Peyer's patch (tissue), 4 donors: ENCODE results near the gene CAMKV. TPM values are rescaled to one million over a fixed set of nuclear protein-coding genes. Genes with fewer than 3 reads are reported as not detected.
"Not testable (repeated sequence)": the region's sequence is repeated elsewhere in the genome, so short reads cannot be mapped to it uniquely, and the experiment has no call there.

Experiments used
- DNase-seq, 3 donors: peaks; one replicate each; pipeline ENCODE4 v3.0.0-alpha.2; 2017 to 2019
- H3K27ac ChIP-seq, 4 donors: fragments of 200-600 bp; sonication (generic); one replicate each; pipeline ENCODE4 v1.5.1; 2016 to 2019
- H3K27me3 ChIP-seq, 2 donors: fragments of 200-600 bp; sonication (generic); one replicate each; pipeline ENCODE4 v1.5.1; 2019
- H3K36me3 ChIP-seq, 3 donors: fragments of 200-600 bp; sonication (generic); one replicate each; pipeline ENCODE4 v1.5.1; 2016 to 2019
- H3K4me1 ChIP-seq, 4 donors: fragments of 200-600 bp; sonication (generic); one replicate each; pipeline ENCODE4 v1.5.1; 2016 to 2019
- H3K4me3 ChIP-seq, 4 donors: fragments of 200-600 bp; sonication (generic); 1 replicate in 3 of 4; 2 replicates in 1 of 4; pipeline ENCODE4 v1.5.1; 2016 to 2019; ENCODE audit warnings: mild to moderate bottlenecking in 1 of 4
- H3K9me3 ChIP-seq, 4 donors: fragments of 200-600 bp; sonication (generic); one replicate each; pipeline ENCODE4 v1.5.1; 2016 to 2019; ENCODE audit warnings: mild to moderate bottlenecking in 1 of 4
- CTCF ChIP-seq, 6 experiments: fragments of 450-650 bp in 4 of 6; fragments of 200-600 bp in 2 of 6; sonication (generic) in 1 of 6; IDR thresholded peaks; one replicate each; pipeline ENCODE4 v1.5.1; 2017 to 2019; ENCODE audit warnings: antibody characterized with exemption in 6 of 6, mild to moderate bottlenecking in 3 of 6, moderate library complexity in 1 of 6
- POLR2A ChIP-seq, 2 donors: fragments of 450-650 bp; IDR thresholded peaks; one replicate each; pipeline ENCODE4 v1.5.1; 2017; ENCODE audit warnings: antibody characterized with exemption in 2 of 2, mild to moderate bottlenecking in 2 of 2, moderate library complexity in 2 of 2
- small RNA-seq, 2 donors: library from RNA; depleted of rRNA; stranded (forward); fragments of <200 nt; gene quantifications; one replicate each; pipeline ENCODE3, GENCODE V24; 2016
- total RNA-seq, 4 donors: library from RNA; depleted of rRNA; stranded (reverse); fragments of >200 nt; gene quantifications; one replicate each; pipeline ENCODE4 v1.1.0, GENCODE V29; 2016

CAMKV gene
- total RNA-seq, 4 donors from 2014 or later, result 1.2 to 2.1 TPM; not detected in 2

GRCh38 chr3:49831341-49831740 is 38.4 kb downstream of the CAMKV start:
- no peak overlapping the region for H3K27ac ChIP-seq
- no peak overlapping the region for H3K4me3 ChIP-seq
- H3K36me3 ChIP-seq, result no peaks in the 10 kb centered on the region
- no peaks in the 10 kb centered on the region for H3K4me1 ChIP-seq
- H3K9me3 ChIP-seq, result no peaks in the 10 kb centered on the region
- DNase-seq, result no peak
- no peaks in the 10 kb centered on the region for H3K27me3 ChIP-seq
- no peak for TF ChIP-seq CTCF (IDR thresholded peaks at IDR 0.05)
- no peak for TF ChIP-seq POLR2A (IDR thresholded peaks at IDR 0.05)

GRCh38 chr3:49826016-49826415 is 43.7 kb downstream of the CAMKV start:
- H3K4me3 ChIP-seq, result no peak overlapping the region

GRCh38 chr3:49823131-49823530 is 46.6 kb downstream of the CAMKV start:
- H3K9me3 ChIP-seq, H3K27ac ChIP-seq, H3K4me3 ChIP-seq, H3K36me3 ChIP-seq, H3K4me1 ChIP-seq, H3K27me3 ChIP-seq, DNase-seq: not testable (repeated sequence)

More at GRCh38 chr3:49826016-49826415, 43.7 kb downstream of the CAMKV start:
- H3K27me3 ChIP-seq, result no peaks in the 10 kb centered on the region
- no peaks in the 10 kb centered on the region for H3K9me3 ChIP-seq
- TF ChIP-seq CTCF (IDR thresholded peaks at IDR 0.05) (no peak), POLR2A (IDR thresholded peaks at IDR 0.05) (no peak)
- no peaks in the 10 kb centered on the region for H3K4me1 ChIP-seq
- no peak overlapping the region for H3K27ac ChIP-seq
- DNase-seq, result no peak
- H3K36me3 ChIP-seq, result no peaks in the 10 kb centered on the region

GRCh38 chr3:49813497-49814174 is 56.1 kb downstream of the CAMKV start, which contains the start of gene UBA7:
UBA7 (minus strand) TSS chr3:49813953; CDS start chr3:49813787, 166 bp downstream.
- Histone ChIP-seq H3K4me3 (peak within 1 kb of the TSS; percentile 41 to 69 (median 57)), H3K36me3 (peaks cover 0 to 38% (median 0%) of the 10 kb centered on the region in 3 donors), H3K27me3 (no peaks in the 10 kb centered on the region), H3K4me1 (peaks cover 9 to 24% (median 14%) of the 10 kb centered on the region in 4 donors), H3K9me3 (no peaks in the 10 kb centered on the region), H3K27ac (peak within 1 kb of the TSS; percentile 81 to 87 (median 82))
- DNase-seq, result peak; percentile 63 to 75 (median 66)
- TF ChIP-seq CTCF (IDR thresholded peaks at IDR 0.05) (no peak), POLR2A (IDR thresholded peaks at IDR 0.05) (peak; percentile 21 to 26)

GRCh38 chr3:49812916-49813496 is 56.7 kb downstream of the CAMKV start:
- TF ChIP-seq POLR2A (IDR thresholded peaks at IDR 0.05), result no peak
- TF ChIP-seq CTCF (IDR thresholded peaks at IDR 0.05), result no peak

More at GRCh38 chr3:49812916-49813496, 56.7 kb downstream of the CAMKV start:
- Histone ChIP-seq H3K27ac (peak overlapping the region; percentile 81 to 87 (median 82)), H3K36me3 (peaks cover 0 to 38% (median 0%) of the 10 kb centered on the region in 3 donors), H3K9me3 (no peaks in the 10 kb centered on the region), H3K4me3 (peak overlapping the region; percentile 41 to 69 (median 57)), H3K4me1 (peaks cover 9 to 24% (median 15%) of the 10 kb centered on the region in 4 donors), H3K27me3 (no peaks in the 10 kb centered on the region)
- DNase-seq, result no peak

Small RNA genes within 50 kb of the gene (small RNA-seq; reads per million reads assigned to genes)
- gene RN7SL217P, result 0 reads per million in 2 donors

Other genes with a start within 250 kb of the CAMKV start
- 100 to 1,000 TPM in 3 of 4 donors, 10 to 100 TPM in 1; 99.0 to 170 (median 119) TPM for gene APEH, start 195.6 kb downstream of the CAMKV start, total RNA-seq
- 100 to 1,000 TPM in 2 of 4 donors, 10 to 100 TPM in 2; 52.0 to 156 (median 93.3) TPM for gene MST1, start 180.4 kb downstream of the CAMKV start, total RNA-seq
- 100 to 1,000 TPM in 1 of 4 donors, 10 to 100 TPM in 3; 74.3 to 101 (median 84.3) TPM for gene RNF123, start 180.3 kb downstream of the CAMKV start, total RNA-seq
- gene AMIGO3, start 150.2 kb downstream of the CAMKV start, total RNA-seq, result 1 to 10 TPM; 1.2 to 3.5 (median 2.9) TPM
- 10 to 100 TPM; 35.4 to 46.4 (median 40.7) TPM for gene GMPPB, start 146.0 kb downstream of the CAMKV start, total RNA-seq
- 10 to 100 TPM; 30.6 to 56.1 (median 46.8) TPM for gene IP6K1, start 83.4 kb downstream of the CAMKV start, total RNA-seq
- 1 to 10 TPM in 1 of 4 donors, not detected in 3; 1.0 TPM for gene CDHR4, start 70.0 kb downstream of the CAMKV start, total RNA-seq
- gene INKA1, start 66.6 kb downstream of the CAMKV start, total RNA-seq, result 10 to 100 TPM in 1 of 4 donors, 1 to 10 TPM in 1, not detected in 2; 1.9 to 22.3 TPM
- 100 to 1,000 TPM; 155 to 349 (median 263) TPM for gene UBA7, start 56.0 kb downstream of the CAMKV start, total RNA-seq
- 1 to 10 TPM; 2.1 to 8.3 (median 4.7) TPM for gene TRAIP, start 13.3 kb downstream of the CAMKV start, total RNA-seq
- 100 to 1,000 TPM in 3 of 4 donors, 10 to 100 TPM in 1; 23.1 to 233 (median 146) TPM for gene MST1R, start 34.0 kb upstream of the CAMKV start, total RNA-seq
- gene MON1A, start 59.9 kb upstream of the CAMKV start, total RNA-seq, result 10 to 100 TPM; 19.0 to 32.3 (median 22.5) TPM
- gene RBM6, start 70.2 kb upstream of the CAMKV start, total RNA-seq, result 100 to 1,000 TPM; 111 to 858 (median 241) TPM
- gene RBM5, start 219.0 kb upstream of the CAMKV start, total RNA-seq, result 100 to 1,000 TPM; 212 to 498 (median 416) TPM